Nephron (organoid): ENCODE measurements around the gene ATG2A.
A peak's percentile ranks its signal among the peaks of the same experiment; 100 is the strongest.

ENCODE experiments used
- H3K27ac Mint-ChIP-seq, 3 experiments: 2 replicates each; pipeline ENCODE4 v1.8.0; 2020; ENCODE audit warnings: mixed read lengths in 3 of 3, mild to moderate bottlenecking in 2 of 3, moderate library complexity in 1 of 3
- H3K27me3 Mint-ChIP-seq: 2 replicates; pipeline ENCODE4 v1.8.0; 2021; ENCODE audit warnings: low read depth, mild to moderate bottlenecking, moderate library complexity, mixed read lengths
- H3K36me3 Mint-ChIP-seq: 2 replicates; pipeline ENCODE4 v1.8.0; 2020; ENCODE audit warnings: low read depth, mixed read lengths
- H3K4me1 Mint-ChIP-seq: 2 replicates; pipeline ENCODE4 v1.8.0; 2020; ENCODE audit warnings: mixed read lengths
- H3K4me3 Mint-ChIP-seq, 3 experiments: 2 replicates each; pipeline ENCODE4 v1.8.0; 2020; ENCODE audit warnings: mild to moderate bottlenecking in 3 of 3, mixed read lengths in 3 of 3, moderate library complexity in 2 of 3
- H3K9me3 Mint-ChIP-seq: 2 replicates; pipeline ENCODE4 v1.8.0; 2020; ENCODE audit warnings: mixed read lengths
- CTCF ChIP-seq, 3 experiments: fragments of 200-600 bp; sonication (generic); IDR thresholded peaks; one replicate each; pipeline ENCODE4 v1.5.0; 2021; ENCODE audit warnings: antibody characterized with exemption in 3 of 3; ENCODE audit not compliant: unreplicated experiment in 3 of 3

ATG2A gene

GRCh38 chr11:64887757-64888405 lies 29.1 kb downstream of the ATG2A start:
- peak; percentile 98 to 100 (median 99) for TF ChIP-seq CTCF (IDR thresholded peaks at IDR 0.05; ENCODE audit: unreplicated experiment in 3 of 3)
- Mint-ChIP-seq H3K36me3 (no peaks in the 10 kb centered on the region), H3K4me3 (peak overlapping the region; percentile 74 to 80 (median 79)), H3K27me3 (no peaks in the 10 kb centered on the region), H3K27ac (peak overlapping the region; percentile 61 to 93 (median 90)), H3K9me3 (no peaks in the 10 kb centered on the region), H3K4me1 (peaks cover 9% of the 10 kb centered on the region)

- Mint-ChIP-seq H3K27ac (peak overlapping the region; percentile 27 to 82 (median 79)), H3K4me3 (peak overlapping the region; percentile 8 to 57 (median 10)), H3K4me1 (peaks cover 9% of the 10 kb centered on the region), H3K36me3 (no peaks in the 10 kb centered on the region), H3K27me3 (no peaks in the 10 kb centered on the region), H3K9me3 (no peaks in the 10 kb centered on the region)
- TF ChIP-seq CTCF (IDR thresholded peaks at IDR 0.05; ENCODE audit: unreplicated experiment in 3 of 3) = no peak
Observed at GRCh38 chr11:64887234-64887756, 29.7 kb downstream of the ATG2A start.

GRCh38 chr11:64885367-64886286 lies 31.4 kb downstream of the ATG2A start:
- Mint-ChIP-seq H3K4me3 (no peak overlapping the region), H3K27me3 (no peaks in the 10 kb centered on the region), H3K9me3 (no peaks in the 10 kb centered on the region), H3K36me3 (no peaks in the 10 kb centered on the region), H3K27ac (no peak overlapping the region), H3K4me1 (peaks cover 16% of the 10 kb centered on the region)
- no peak for TF ChIP-seq CTCF (IDR thresholded peaks at IDR 0.05; ENCODE audit: unreplicated experiment in 3 of 3)

GRCh38 chr11:64884019-64884418 lies 33.0 kb downstream of the ATG2A start:
- Mint-ChIP-seq H3K4me1 (peaks cover 23% of the 10 kb centered on the region), H3K27ac (no peak overlapping the region), H3K4me3 (no peak overlapping the region), H3K36me3 (no peaks in the 10 kb centered on the region), H3K27me3 (no peaks in the 10 kb centered on the region), H3K9me3 (no peaks in the 10 kb centered on the region)
- no peak for TF ChIP-seq CTCF (IDR thresholded peaks at IDR 0.05; ENCODE audit: unreplicated experiment in 3 of 3)

- H3K4me3 Mint-ChIP-seq = no peak overlapping the region
- peaks cover 26% of the 10 kb centered on the region for H3K4me1 Mint-ChIP-seq
- no peaks in the 10 kb centered on the region for H3K36me3 Mint-ChIP-seq
- no peak overlapping the region for H3K27ac Mint-ChIP-seq
- TF ChIP-seq CTCF (IDR thresholded peaks at IDR 0.05; ENCODE audit: unreplicated experiment in 3 of 3) = no peak
- H3K27me3 Mint-ChIP-seq = no peaks in the 10 kb centered on the region
- H3K9me3 Mint-ChIP-seq = no peaks in the 10 kb centered on the region
Observed at GRCh38 chr11:64883575-64883974, 33.4 kb downstream of the ATG2A start.
